Neuronal stem cell (in vitro differentiated cells): ENCODE measurements around the gene ZNF117. TPM values are rescaled to one million over a fixed set of nuclear protein-coding genes. Genes with fewer than 3 reads are reported as not detected.
A peak's percentile ranks its signal among the peaks of the same experiment; 100 is the strongest.
"Not testable (repeated sequence)": the region's sequence is repeated elsewhere in the genome, so short reads cannot be mapped to it uniquely, and the experiment has no call there.

Experiments
- DNase-seq: peaks from one replicate; pipeline ENCODE4 v3.0.0-alpha.2; 2013; ENCODE audit warnings: low spot score
- H2AFZ ChIP-seq: one replicate; pipeline ENCODE4 v1.6.1; 2013; ENCODE audit warnings: mild to moderate bottlenecking, low read length, inconsistent platforms
- H2AK5ac ChIP-seq: 2 replicates; pipeline ENCODE4 v1.6.1; 2013; ENCODE audit warnings: low read depth, mild to moderate bottlenecking, inconsistent platforms, low read length, moderate library complexity, mixed read lengths
- H2BK120ac ChIP-seq: 2 replicates; pipeline ENCODE4 v1.6.1; 2013; ENCODE audit warnings: low read depth, mild to moderate bottlenecking, inconsistent platforms, low read length, moderate library complexity, mixed read lengths
- H2BK12ac ChIP-seq: one replicate; pipeline ENCODE4 v1.6.1; 2013; ENCODE audit warnings: low read length, inconsistent platforms
- H2BK15ac ChIP-seq: 2 replicates; pipeline ENCODE4 v1.6.1; 2013; ENCODE audit warnings: mild to moderate bottlenecking, low read length, inconsistent platforms, mixed read lengths
- H2BK5ac ChIP-seq: one replicate; pipeline ENCODE4 v1.6.1; 2013; ENCODE audit warnings: inconsistent platforms, mild to moderate bottlenecking, low read length, moderate library complexity
- H3K14ac ChIP-seq: one replicate; pipeline ENCODE4 v1.6.1; 2013; ENCODE audit warnings: low read length, inconsistent platforms
- H3K18ac ChIP-seq: 2 replicates; pipeline ENCODE4 v1.6.1; 2013; ENCODE audit warnings: low read length, inconsistent platforms
- H3K23ac ChIP-seq: 2 replicates; pipeline ENCODE4 v1.6.1; 2013; ENCODE audit warnings: low read depth, mild to moderate bottlenecking, mixed read lengths, low read length, inconsistent platforms; ENCODE audit not compliant: poor library complexity
- H3K27ac ChIP-seq: replicated peaks from 3 replicates; pipeline ENCODE4 v1.5.1; 2013; ENCODE audit warnings: low read length, inconsistent platforms
- H3K27me3 ChIP-seq, 3 experiments: 2 replicates each; pipeline ENCODE4 v1.6.1; 2013; ENCODE audit warnings: low read length in 3 of 3, mild to moderate bottlenecking in 2 of 3, inconsistent platforms in 1 of 3, low read depth in 1 of 3, mixed read lengths in 1 of 3, moderate library complexity in 1 of 3; ENCODE audit not compliant: control insufficient read depth in 3 of 3, insufficient read depth in 3 of 3
- H3K36me3 ChIP-seq, 2 donors: replicated peaks in 1 of 2; 2 replicates each; pipeline ENCODE4 v1.6.1; 2013; ENCODE audit warnings: low read length in 2 of 2; ENCODE audit not compliant: control insufficient read depth in 2 of 2, insufficient read depth in 2 of 2
- H3K4ac ChIP-seq: 2 replicates; pipeline ENCODE4 v1.6.1; 2013; ENCODE audit warnings: inconsistent platforms, mild to moderate bottlenecking, low read length, moderate library complexity
- H3K4me1 ChIP-seq, 2 donors: 1 replicate in 1 of 2; 2 replicates in 1 of 2; pipeline ENCODE4 v1.6.1; 2013; ENCODE audit warnings: low read length in 2 of 2, low read depth in 1 of 2; ENCODE audit not compliant: control insufficient read depth in 2 of 2, insufficient read depth in 1 of 2
- H3K4me2 ChIP-seq: one replicate; pipeline ENCODE4 v1.6.1; 2013; ENCODE audit warnings: mild to moderate bottlenecking, low read length, inconsistent platforms; ENCODE audit not compliant: insufficient read depth, poor library complexity, severe bottlenecking
- H3K4me3 ChIP-seq, 2 donors: 2 replicates each; pipeline ENCODE4 v1.5.1; 2013; ENCODE audit warnings: low read length in 2 of 2, mild to moderate bottlenecking in 2 of 2, inconsistent platforms in 1 of 2, moderate library complexity in 1 of 2
- H3K79me1 ChIP-seq: one replicate; pipeline ENCODE4 v1.6.1; 2013; ENCODE audit warnings: low read depth, mild to moderate bottlenecking, inconsistent platforms, low read length, moderate library complexity
- H3K9ac ChIP-seq: one replicate; pipeline ENCODE4 v1.6.1; 2013; ENCODE audit warnings: mild to moderate bottlenecking, low read depth, low read length, inconsistent platforms; ENCODE audit not compliant: poor library complexity
- H3K9me3 ChIP-seq, 2 donors: replicated peaks in 1 of 2; 2 replicates each; pipeline versions ENCODE3 to v1.6.1; 2013; ENCODE audit warnings: low read length in 2 of 2, mild to moderate bottlenecking in 2 of 2, inconsistent platforms in 1 of 2, low read depth in 1 of 2, mixed read lengths in 1 of 2, moderate library complexity in 1 of 2; ENCODE audit not compliant: control insufficient read depth in 2 of 2, insufficient read depth in 1 of 2
- H4K8ac ChIP-seq: one replicate; pipeline ENCODE4 v1.6.1; 2013; ENCODE audit warnings: low read depth, mild to moderate bottlenecking, inconsistent platforms, low read length, moderate library complexity
- H4K91ac ChIP-seq: one replicate; pipeline ENCODE4 v1.6.1; 2013; ENCODE audit warnings: low read length, low read depth, mild to moderate bottlenecking, inconsistent platforms; ENCODE audit not compliant: poor library complexity
- WGBS, 2 donors: extraction: QIAGEN DNeasy Blood & Tissue Kit; methylation state at CpG; one replicate each; pipeline ENCODE4 v1.1.7; 2013; ENCODE audit warnings: missing lambda C conversion rate in 2 of 2, mixed read lengths in 1 of 2; ENCODE audit not compliant: insufficient read length in 2 of 2, insufficient replicate concordance in 1 of 2; ENCODE audit errors: extremely low coverage in 2 of 2; 5-methylcytosine and 5-hydroxymethylcytosine counted together
- polyA plus RNA-seq, 2 experiments: library from polyadenylated mRNA; stranded (reverse); fragments of 200-250 nt; gene quantifications; one replicate each; pipeline ENCODE4 v1.2.3, GENCODE V29; 2013

ZNF117 gene
- 20.4 TPM for polyA plus RNA-seq (2013, experiment 1 of 2)
- 21.0 TPM for polyA plus RNA-seq (2013, experiment 2 of 2)

- no peak within 1 kb of the TSS for H2BK5ac ChIP-seq
- no peak within 1 kb of the TSS for H3K4ac ChIP-seq
- H4K91ac ChIP-seq, result no peak within 1 kb of the TSS
- no peaks in the 10 kb centered on the region for H3K4me1 ChIP-seq
- H3K4me2 ChIP-seq, result no peak within 1 kb of the TSS
- H3K79me1 ChIP-seq, result no peaks in the 10 kb centered on the region
- no peak within 1 kb of the TSS for H2AFZ ChIP-seq
- H3K9ac ChIP-seq, result no peak within 1 kb of the TSS
- H3K9me3 ChIP-seq, result peaks cover 35 to 97% of the 10 kb centered on the region in 2 donors
- no peak within 1 kb of the TSS for H3K23ac ChIP-seq
- no peak within 1 kb of the TSS for H3K18ac ChIP-seq
- H2AK5ac ChIP-seq, result no peak within 1 kb of the TSS
- no peaks in the 10 kb centered on the region for H3K27me3 ChIP-seq
- peaks cover 24 to 93% of the 10 kb centered on the region in 2 donors for H3K36me3 ChIP-seq
- no peak within 1 kb of the TSS for H3K14ac ChIP-seq
- no peak within 1 kb of the TSS for H2BK120ac ChIP-seq
- WGBS, 2 donors, result no CpG with 5 or more reads among the region's 4 CpGs
- no peak for DNase-seq
- H3K4me3 ChIP-seq, result no peak within 1 kb of the TSS
- H2BK12ac ChIP-seq, result no peak within 1 kb of the TSS
- H2BK15ac ChIP-seq, result no peak within 1 kb of the TSS
- no peak within 1 kb of the TSS for H4K8ac ChIP-seq
- no peak within 1 kb of the TSS for H3K27ac ChIP-seq
These were observed at the start of gene ZNF117 for GRCh38 chr7:64990936-64991335. TSS of gene ZNF117 (minus strand) at chr7:64991036.

GRCh38 chr7:65038767-65039166, 47.9 kb upstream of the ZNF117 start:
- DNase-seq, result peak; percentile 21
- Histone ChIP-seq H3K18ac (peak overlapping the region; percentile 48), H3K9ac (peak overlapping the region; percentile 72), H3K27ac (peak overlapping the region; percentile 19), H2AFZ (peak overlapping the region; percentile 81), H3K4me3 (peak overlapping the region; percentile 71 to 84), H3K23ac (peak overlapping the region; percentile 55), H3K4me2 (peak overlapping the region; percentile 66)
- not testable (repeated sequence) for H3K9me3 ChIP-seq, H2BK15ac ChIP-seq, H2BK12ac ChIP-seq, H3K36me3 ChIP-seq, H2BK120ac ChIP-seq, H3K27me3 ChIP-seq, H3K4me1 ChIP-seq, H2BK5ac ChIP-seq, H3K79me1 ChIP-seq, H4K91ac ChIP-seq, H4K8ac ChIP-seq, H3K14ac ChIP-seq, H2AK5ac ChIP-seq, H3K4ac ChIP-seq
- WGBS, 2 donors, result no CpG with 5 or more reads among the region's 35 CpGs

DNA sequence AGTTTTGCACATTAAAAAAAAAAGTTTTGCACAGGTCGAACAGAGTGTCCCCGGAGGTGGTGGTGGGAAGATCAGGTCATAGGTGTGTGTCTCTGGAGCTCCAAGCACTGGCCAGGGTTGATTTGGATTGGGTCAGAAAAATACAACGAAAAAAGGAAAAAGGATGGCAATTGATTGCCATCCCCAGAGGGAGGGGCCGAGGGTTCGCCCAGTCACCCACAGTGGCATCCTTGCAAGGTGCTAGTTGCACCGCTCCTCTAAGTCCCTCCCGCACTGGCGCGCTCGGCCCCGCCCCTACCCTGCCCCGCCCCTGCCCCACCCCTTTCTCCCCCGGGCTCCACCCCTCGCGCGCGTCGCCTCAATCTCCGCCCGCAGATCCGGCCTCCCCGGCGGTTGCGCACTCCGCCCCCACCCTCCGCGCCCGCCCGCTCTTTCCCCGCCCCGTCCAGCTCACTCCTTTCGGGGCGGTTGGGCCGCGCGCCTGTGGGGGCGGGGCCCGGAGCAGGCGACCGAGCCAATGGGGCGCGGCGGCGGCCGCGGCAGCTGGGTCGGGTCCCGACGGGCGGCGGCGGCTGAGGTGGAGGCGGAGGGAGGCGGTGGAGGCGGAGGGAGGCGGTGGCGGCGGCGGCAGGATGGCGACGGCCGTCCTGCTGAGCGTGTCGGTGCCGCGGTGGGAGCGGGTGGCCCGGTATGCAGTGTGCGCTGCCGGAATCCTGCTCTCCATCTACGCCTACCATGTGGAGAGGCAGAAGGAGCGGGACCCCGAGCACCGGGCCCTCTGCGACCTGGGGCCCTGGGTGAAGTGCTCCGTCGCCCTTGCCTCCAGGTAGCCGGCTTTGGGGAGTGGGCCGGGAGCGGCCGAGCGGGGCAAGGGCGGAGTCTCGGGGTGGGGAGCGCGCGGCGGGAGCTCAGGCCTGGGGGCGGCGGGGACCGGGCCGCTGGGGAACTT, 47.2 kb upstream of the ZNF117 start:
- H3K4me1 ChIP-seq, result peaks cover 0 to 4% of the 10 kb centered on the region in 2 donors
- H2BK15ac ChIP-seq, result no peak overlapping the region
- H3K18ac ChIP-seq, result peak overlapping the region; percentile 94
- H3K14ac ChIP-seq, result no peak overlapping the region
- peak overlapping the region; percentile 40 for H3K4me2 ChIP-seq
- no peaks in the 10 kb centered on the region for H3K79me1 ChIP-seq
- DNase-seq, result peak; percentile 92
- H3K4me3 ChIP-seq, result peak overlapping the region; percentile 71 to 96
- H3K27ac ChIP-seq, result peak overlapping the region; percentile 86
- no peak overlapping the region for H2AK5ac ChIP-seq
- peak overlapping the region; percentile 75 for H2BK5ac ChIP-seq
- no peaks in the 10 kb centered on the region for H3K9me3 ChIP-seq
- no peak overlapping the region for H3K4ac ChIP-seq
- H4K8ac ChIP-seq, result no peak overlapping the region
- H3K9ac ChIP-seq, result no peak overlapping the region
- no peaks in the 10 kb centered on the region for H3K36me3 ChIP-seq
- H2BK120ac ChIP-seq, result no peak overlapping the region
- peak overlapping the region; percentile 91 for H3K23ac ChIP-seq
- no peaks in the 10 kb centered on the region for H3K27me3 ChIP-seq
- H2AFZ ChIP-seq, result peak overlapping the region; percentile 94
- H4K91ac ChIP-seq, result no peak overlapping the region
- no peak overlapping the region for H2BK12ac ChIP-seq
- no CpG with 5 or more reads among the region's 92 CpGs for WGBS, 2 donors

GRCh38 chr7:65036526-65036925, 45.7 kb upstream of the ZNF117 start:
- H2AK5ac ChIP-seq, H4K91ac ChIP-seq, DNase-seq, H3K9me3 ChIP-seq, H3K4me3 ChIP-seq, H3K23ac ChIP-seq, H2BK12ac ChIP-seq, H3K27me3 ChIP-seq, H3K9ac ChIP-seq, H4K8ac ChIP-seq, H3K4me1 ChIP-seq, H3K27ac ChIP-seq, H3K18ac ChIP-seq, H3K4me2 ChIP-seq, H3K79me1 ChIP-seq, H2BK15ac ChIP-seq, H2BK120ac ChIP-seq, H3K4ac ChIP-seq, H2AFZ ChIP-seq, H3K36me3 ChIP-seq, H3K14ac ChIP-seq, H2BK5ac ChIP-seq: not testable (repeated sequence)
- WGBS, 2 donors, result no CpG with 5 or more reads among the region's 2 CpGs
